ENCODE data around the gene NTSR1.

GRCh38 chr20:62745279-62745951 lies 36.8 kb downstream of the NTSR1 start:
- TF ChIP-seq CTCF (IDR thresholded peaks at IDR 0.05) (no peak), POLR2A (IDR thresholded peaks at IDR 0.05) (no peak), POLR2AphosphoS5 (IDR thresholded peaks at IDR 0.05) (no peak)
